DOHH2 (cell line): ENCODE results near the gene VTA1.

Source experiments
- H3F3A ChIP-seq: fragments of 200-600 bp; sonication (generic), shearing (Covaris generic); 2 replicates; pipeline ENCODE4 v1.6.0; 2016; ENCODE audit warnings: antibody characterized with exemption, mild to moderate bottlenecking; ENCODE audit not compliant: control insufficient read depth, insufficient read depth
- H3K27ac ChIP-seq: fragments of 200-600 bp; sonication (generic); 2 replicates; pipeline ENCODE4 v1.5.1; 2014; ENCODE audit warnings: low read depth, mild to moderate bottlenecking, low read length, moderate library complexity
- H3K27me3 ChIP-seq: fragments of 200-600 bp; sonication (generic); 2 replicates; pipeline ENCODE4 v1.6.1; 2014; ENCODE audit warnings: mild to moderate bottlenecking, low read length, mixed read lengths; ENCODE audit not compliant: control insufficient read depth
- H3K36me3 ChIP-seq: fragments of 200-600 bp; sonication (generic); 2 replicates; pipeline ENCODE4 v1.6.1; 2014; ENCODE audit warnings: mild to moderate bottlenecking, low read length, moderate library complexity, mixed read lengths; ENCODE audit not compliant: control insufficient read depth
- H3K4me1 ChIP-seq: fragments of 200-600 bp; sonication (generic); 2 replicates; pipeline ENCODE4 v1.6.1; 2014; ENCODE audit warnings: mild to moderate bottlenecking, low read length, mixed read lengths; ENCODE audit not compliant: control insufficient read depth
- H3K4me2 ChIP-seq: fragments of 200-600 bp; sonication (generic); 2 replicates; pipeline ENCODE4 v1.6.0; 2014; ENCODE audit warnings: mild to moderate bottlenecking, low read length, moderate library complexity
- H3K4me3 ChIP-seq: fragments of 200-600 bp; sonication (generic); 2 replicates; pipeline ENCODE4 v1.5.1; 2014; ENCODE audit warnings: mild to moderate bottlenecking, low read length, mixed read lengths
- H3K79me2 ChIP-seq: fragments of 200-600 bp; sonication (generic); 2 replicates; pipeline ENCODE4 v1.6.1; 2014; ENCODE audit warnings: mild to moderate bottlenecking, low read length, mixed read lengths; ENCODE audit not compliant: control insufficient read depth
- H3K9me2 ChIP-seq: fragments of 200-600 bp; sonication (generic); replicated peaks from 2 replicates; pipeline ENCODE4 v1.6.1; 2014; ENCODE audit warnings: mild to moderate bottlenecking, low read length, mixed read lengths; ENCODE audit not compliant: control insufficient read depth
- H3K9me3 ChIP-seq: fragments of 200-600 bp; sonication (generic); 2 replicates; pipeline ENCODE4 v1.6.1; 2014; ENCODE audit warnings: antibody characterized with exemption, low read length, mixed read lengths; ENCODE audit not compliant: control insufficient read depth, insufficient read depth
- H4K20me1 ChIP-seq: fragments of 200-600 bp; sonication (generic); 2 replicates; pipeline ENCODE4 v1.6.0; 2014; ENCODE audit warnings: low read depth, mild to moderate bottlenecking, antibody characterized with exemption, low read length, moderate library complexity; ENCODE audit not compliant: control insufficient read depth, insufficient read depth
- EZH2phosphoT487 ChIP-seq: fragments of 200-600 bp; sonication (generic); IDR thresholded peaks from 2 replicates; pipeline ENCODE4 v1.6.1; 2017; ENCODE audit warnings: borderline replicate concordance, mild to moderate bottlenecking, antibody characterized with exemption, low read length, moderate library complexity, mixed read lengths
- TF ChIP-seq, protein P1 (sequence below): fragments of 200-600 bp; sonication (generic); IDR thresholded peaks from one replicate; pipeline ENCODE4 v1.5.1; 2014; ENCODE audit warnings: antibody characterized with exemption, mild to moderate bottlenecking, low read depth, low read length; ENCODE audit not compliant: poor library complexity, severe bottlenecking

VTA1 gene

DNA sequence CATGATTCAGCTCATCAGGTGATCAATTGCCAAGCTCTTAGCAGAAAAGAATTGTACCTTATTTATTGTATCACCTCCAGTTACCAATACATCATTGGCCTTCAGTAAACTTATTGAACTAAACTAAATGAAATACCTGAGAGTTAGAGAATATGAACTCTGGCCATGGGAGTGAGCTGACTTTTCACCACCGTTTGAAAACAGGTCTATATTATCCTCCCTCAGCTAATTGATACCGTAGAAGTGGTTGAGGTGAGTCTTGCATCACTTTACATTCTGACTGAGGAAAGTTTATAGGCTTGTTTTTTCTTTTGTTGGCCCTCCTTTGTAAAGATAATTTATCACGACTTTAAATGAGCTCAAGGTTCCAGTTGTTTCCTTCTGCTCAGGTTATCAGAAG lies 102.2 kb downstream of the VTA1 start:
- Histone ChIP-seq H3K4me2 (no peak overlapping the region), H3K9me3 (no peaks in the 10 kb centered on the region), H4K20me1 (no peaks in the 10 kb centered on the region), H3K27ac (no peak overlapping the region), H3K4me1 (no peaks in the 10 kb centered on the region), H3K27me3 (no peaks in the 10 kb centered on the region), H3F3A (no peaks in the 10 kb centered on the region), H3K79me2 (no peaks in the 10 kb centered on the region), H3K4me3 (no peak overlapping the region), H3K36me3 (no peaks in the 10 kb centered on the region), H3K9me2 (no peaks in the 10 kb centered on the region; the same call in 1 of the 2 replicates)
- TF ChIP-seq, protein P1, sequence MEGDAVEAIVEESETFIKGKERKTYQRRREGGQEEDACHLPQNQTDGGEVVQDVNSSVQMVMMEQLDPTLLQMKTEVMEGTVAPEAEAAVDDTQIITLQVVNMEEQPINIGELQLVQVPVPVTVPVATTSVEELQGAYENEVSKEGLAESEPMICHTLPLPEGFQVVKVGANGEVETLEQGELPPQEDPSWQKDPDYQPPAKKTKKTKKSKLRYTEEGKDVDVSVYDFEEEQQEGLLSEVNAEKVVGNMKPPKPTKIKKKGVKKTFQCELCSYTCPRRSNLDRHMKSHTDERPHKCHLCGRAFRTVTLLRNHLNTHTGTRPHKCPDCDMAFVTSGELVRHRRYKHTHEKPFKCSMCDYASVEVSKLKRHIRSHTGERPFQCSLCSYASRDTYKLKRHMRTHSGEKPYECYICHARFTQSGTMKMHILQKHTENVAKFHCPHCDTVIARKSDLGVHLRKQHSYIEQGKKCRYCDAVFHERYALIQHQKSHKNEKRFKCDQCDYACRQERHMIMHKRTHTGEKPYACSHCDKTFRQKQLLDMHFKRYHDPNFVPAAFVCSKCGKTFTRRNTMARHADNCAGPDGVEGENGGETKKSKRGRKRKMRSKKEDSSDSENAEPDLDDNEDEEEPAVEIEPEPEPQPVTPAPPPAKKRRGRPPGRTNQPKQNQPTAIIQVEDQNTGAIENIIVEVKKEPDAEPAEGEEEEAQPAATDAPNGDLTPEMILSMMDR, result no peak
- TF ChIP-seq EZH2phosphoT487, result no peak

DNA sequence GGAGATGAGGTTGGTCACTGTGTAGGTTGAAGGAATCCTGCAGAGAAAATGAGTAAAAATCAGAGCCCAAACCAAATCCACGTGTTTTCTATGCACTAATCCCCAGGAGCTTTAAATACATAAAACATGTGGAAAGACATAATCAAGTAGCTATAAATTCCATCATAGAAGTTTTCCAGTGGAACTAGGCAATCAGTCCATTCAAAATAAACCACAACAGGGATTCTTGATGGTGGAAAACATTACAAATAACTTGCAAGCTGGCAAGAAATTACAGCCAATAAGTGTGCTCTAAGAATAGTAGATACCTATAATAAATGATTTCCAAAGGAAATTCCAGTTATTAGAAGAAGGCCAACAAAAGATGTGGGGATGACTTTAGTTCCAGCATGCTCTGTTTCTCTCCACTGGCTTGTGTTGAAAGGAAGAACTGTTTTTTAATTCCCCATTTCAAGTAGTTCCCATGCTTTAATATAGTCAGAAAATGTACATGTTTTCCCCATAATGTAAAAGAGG lies 104.9 kb downstream of the VTA1 start:
- H3K9me2 ChIP-seq, result no peaks in the 10 kb centered on the region; the same call in 1 of the 2 replicates
- H3K79me2 ChIP-seq, result no peaks in the 10 kb centered on the region
- no peak overlapping the region for H3K4me3 ChIP-seq
- no peaks in the 10 kb centered on the region for H4K20me1 ChIP-seq
- H3K27ac ChIP-seq, result no peak overlapping the region
- no peaks in the 10 kb centered on the region for H3K27me3 ChIP-seq
- no peak overlapping the region for H3K4me2 ChIP-seq
- H3K4me1 ChIP-seq, result no peaks in the 10 kb centered on the region
- H3K36me3 ChIP-seq, result no peaks in the 10 kb centered on the region
- no peaks in the 10 kb centered on the region for H3F3A ChIP-seq
- no peaks in the 10 kb centered on the region for H3K9me3 ChIP-seq
- TF ChIP-seq EZH2phosphoT487, result no peak
- TF ChIP-seq, protein P1, result no peak

DNA sequence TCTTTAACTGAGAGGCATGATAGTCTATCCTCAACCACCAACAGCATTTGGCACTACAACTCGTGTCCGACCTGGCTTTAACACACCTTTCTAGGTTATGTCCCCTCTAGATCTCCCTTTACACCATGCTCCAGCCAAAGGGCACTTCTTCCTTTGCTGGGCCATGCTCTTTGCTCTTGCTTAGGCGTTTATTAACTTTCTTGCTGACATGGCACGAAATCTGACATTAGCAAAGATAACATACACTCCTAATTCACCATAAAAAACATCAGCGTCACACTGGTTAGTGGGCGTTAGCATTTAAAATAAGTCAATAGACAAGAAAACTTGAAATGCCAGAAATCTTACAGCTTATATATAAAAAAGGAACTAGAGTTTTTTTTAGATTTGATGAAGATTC lies 107.5 kb downstream of the VTA1 start:
- no peak overlapping the region for H3K4me3 ChIP-seq
- H3K27me3 ChIP-seq, result no peaks in the 10 kb centered on the region
- no peak for TF ChIP-seq EZH2phosphoT487
- TF ChIP-seq, protein P1, result no peak
- H4K20me1 ChIP-seq, result no peaks in the 10 kb centered on the region
- H3K9me3 ChIP-seq, result no peaks in the 10 kb centered on the region
- H3K79me2 ChIP-seq, result no peaks in the 10 kb centered on the region
- no peaks in the 10 kb centered on the region; the same call in 1 of the 2 replicates for H3K9me2 ChIP-seq
- no peaks in the 10 kb centered on the region for H3K4me1 ChIP-seq
- H3K27ac ChIP-seq, result no peak overlapping the region
- H3K36me3 ChIP-seq, result no peaks in the 10 kb centered on the region
- H3K4me2 ChIP-seq, result no peak overlapping the region
- H3F3A ChIP-seq, result no peaks in the 10 kb centered on the region
